ENCODE data around the gene SH3YL1.
A peak's percentile ranks its signal among the peaks of the same experiment; 100 is the strongest.

Gene SH3YL1

DNA sequence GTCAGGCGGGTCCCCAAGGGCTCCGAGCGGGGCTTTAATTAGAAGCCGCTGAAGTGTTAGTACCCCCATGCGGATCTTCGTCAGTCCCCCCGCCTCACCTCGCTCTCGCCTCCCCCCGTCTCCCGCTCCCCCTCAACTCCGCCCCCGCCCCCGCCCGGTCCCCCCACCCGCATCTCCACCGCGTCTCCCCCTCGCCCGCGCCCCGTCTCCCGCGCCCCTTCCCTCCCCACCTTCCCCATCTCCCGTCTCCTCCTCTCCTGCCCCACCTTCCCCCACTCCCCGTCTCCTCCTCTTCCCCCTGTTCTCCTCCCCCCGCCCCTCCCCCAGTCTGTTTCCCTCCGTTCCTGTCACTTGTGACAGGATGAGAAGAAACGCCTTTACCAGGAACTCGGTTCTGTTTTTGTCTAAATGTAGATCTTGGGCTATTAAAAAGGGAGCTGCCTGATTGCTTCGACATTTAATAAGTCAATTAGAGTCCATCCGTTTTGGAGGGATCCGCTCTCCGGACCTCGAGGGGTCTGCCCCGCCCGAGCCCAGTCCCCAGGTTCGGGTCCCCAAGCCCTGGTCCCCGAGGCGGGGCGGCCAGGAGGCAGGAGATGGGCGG, 25.0 kb upstream of the SH3YL1 start:
- no peak for FAIRE-seq
- no peak for DNase-seq (ENCODE audit: insufficient read length, low spot score)
- TF ChIP-seq POLR2AphosphoS5 (IDR thresholded peaks at IDR 0.05; ENCODE audit: low read depth, low read length) (no peak), SPI1 (IDR thresholded peaks at IDR 0.05; ENCODE audit: low read depth, low read length) (no peak), POU2F2 (IDR thresholded peaks at IDR 0.05; ENCODE audit: low read depth, low read length) (no peak)

DNA sequence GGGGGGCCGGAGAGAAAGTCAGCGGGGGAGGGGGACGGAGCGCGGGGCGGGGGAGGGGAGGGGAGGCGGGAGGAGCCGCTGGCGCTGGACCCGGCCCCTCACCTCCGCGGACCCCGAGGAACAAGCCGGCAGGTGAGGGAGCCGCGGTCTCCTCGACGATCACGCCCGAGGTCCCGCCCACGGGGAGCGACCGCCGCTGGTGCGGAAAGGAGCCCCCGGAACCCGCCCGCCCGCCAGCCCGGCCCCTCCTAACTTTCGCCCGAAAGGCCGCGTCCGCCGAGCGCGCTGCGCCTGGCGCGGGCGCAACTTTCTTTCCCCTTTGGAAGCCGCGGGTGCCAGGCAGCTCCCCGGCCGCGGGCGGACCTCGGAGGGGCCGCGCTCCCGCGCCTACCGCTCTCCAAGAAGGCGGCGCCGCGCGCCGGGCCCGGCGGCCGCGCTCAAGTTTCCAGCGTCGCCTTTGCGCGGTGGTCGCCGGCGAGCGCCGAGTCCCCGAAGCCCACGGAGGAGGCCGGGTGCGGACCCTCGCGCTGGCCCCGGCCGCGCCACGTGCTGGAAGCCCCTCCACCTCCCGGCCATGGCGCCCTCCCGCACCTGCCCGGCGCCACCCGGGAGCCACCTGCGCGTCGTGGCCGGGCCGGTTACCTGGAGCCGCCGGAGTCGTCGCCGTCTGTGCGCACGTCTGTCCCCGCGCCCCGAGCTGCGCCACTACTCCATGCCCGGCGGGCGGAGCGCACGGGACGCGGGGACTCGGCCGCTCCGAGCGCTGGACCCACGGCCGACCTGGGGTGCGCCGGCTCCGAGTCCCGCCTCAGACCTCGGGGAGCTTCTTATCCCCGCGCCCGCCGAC, 24.3 kb upstream of the SH3YL1 start, which contains the start of gene ALKAL2:
Gene ALKAL2 (minus strand): TSS at position 181 of the 847 bp plus-strand sequence. CDS start 256 bp downstream, outside the sequence.
- TF ChIP-seq POLR2A (IDR thresholded peaks at IDR 0.05; ENCODE audit: low read depth, low read length) (no peak), POLR2AphosphoS5 (IDR thresholded peaks at IDR 0.05; ENCODE audit: low read depth, low read length) (no peak), TAF1 (IDR thresholded peaks at IDR 0.05; ENCODE audit: low read depth, low read length) (no peak), SPI1 (IDR thresholded peaks at IDR 0.05; ENCODE audit: low read depth, low read length) (no peak), POU2F2 (IDR thresholded peaks at IDR 0.05; ENCODE audit: low read depth, low read length) (no peak), PAX5 (IDR thresholded peaks at IDR 0.05; ENCODE audit: insufficient read depth, low read length, severe bottlenecking) (no peak)
- DNase-seq (ENCODE audit: insufficient read length, low spot score): peak; percentile 31
- FAIRE-seq: no peak

DNA sequence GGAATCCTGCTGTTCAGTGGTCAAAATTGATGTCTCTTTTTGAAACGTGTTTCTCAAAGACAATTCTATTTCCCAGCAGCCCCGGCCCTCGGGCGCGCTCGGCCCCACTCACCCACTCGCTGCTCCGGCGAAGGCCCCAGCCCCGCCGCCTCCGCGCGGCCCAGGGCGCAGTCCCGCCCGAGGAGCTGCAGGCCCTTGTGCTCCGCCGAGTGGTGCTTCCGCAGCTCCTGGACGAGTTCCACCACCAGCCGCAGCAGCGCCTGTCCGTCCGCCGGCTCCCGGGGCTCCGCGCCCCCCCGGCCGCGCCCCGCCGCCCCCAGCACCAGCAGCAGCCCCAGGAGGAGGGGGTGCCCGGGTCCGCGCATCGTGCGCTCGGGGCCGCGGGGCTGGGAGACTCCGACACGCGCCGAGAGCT, 23.6 kb upstream of the SH3YL1 start:
- FAIRE-seq: peak; percentile 5
- peak; percentile 51 for DNase-seq (ENCODE audit: insufficient read length, low spot score)
- no peak for TF ChIP-seq PAX5 (IDR thresholded peaks at IDR 0.05; ENCODE audit: insufficient read depth, low read length, severe bottlenecking)
- no peak for TF ChIP-seq TAF1 (IDR thresholded peaks at IDR 0.05; ENCODE audit: low read depth, low read length)
- TF ChIP-seq SPI1 (IDR thresholded peaks at IDR 0.05; ENCODE audit: low read depth, low read length): no peak
- TF ChIP-seq POU2F2 (IDR thresholded peaks at IDR 0.05; ENCODE audit: low read depth, low read length): no peak
- no peak for TF ChIP-seq POLR2A (IDR thresholded peaks at IDR 0.05; ENCODE audit: low read depth, low read length)
- TF ChIP-seq POLR2AphosphoS5 (IDR thresholded peaks at IDR 0.05; ENCODE audit: low read depth, low read length): no peak

DNA sequence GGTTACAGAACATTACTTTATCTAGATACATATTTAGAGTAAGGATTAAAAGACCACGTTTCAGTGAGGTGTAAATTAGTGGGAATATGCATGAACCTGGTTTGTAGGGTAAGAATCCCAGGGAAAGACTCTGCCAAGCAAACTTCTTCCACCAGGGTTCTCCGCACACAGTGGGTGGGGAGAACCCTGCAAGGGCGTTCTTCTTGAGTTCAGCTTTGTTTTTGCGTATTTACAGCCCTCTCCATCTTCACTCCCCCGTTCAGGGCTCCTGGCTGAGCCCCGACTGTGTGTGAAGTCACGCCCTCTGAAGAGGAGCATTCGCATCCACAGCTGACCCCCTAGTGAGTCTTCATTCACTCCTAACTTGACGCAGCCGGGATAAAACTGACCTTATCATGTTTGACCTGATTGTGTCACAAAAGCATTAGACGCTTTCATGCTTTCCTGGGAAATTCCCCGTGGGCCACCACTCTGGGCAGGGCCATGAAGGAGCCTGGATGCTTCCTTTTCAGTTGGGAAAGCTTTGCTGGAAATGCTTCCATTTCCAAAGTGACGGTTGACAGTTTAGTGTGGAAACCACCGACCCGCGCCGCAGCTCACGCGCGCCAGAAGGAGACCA, 23.1 kb upstream of the SH3YL1 start:
- TF ChIP-seq POLR2A (IDR thresholded peaks at IDR 0.05; ENCODE audit: low read depth, low read length) (no peak), SPI1 (IDR thresholded peaks at IDR 0.05; ENCODE audit: low read depth, low read length) (no peak), POU2F2 (IDR thresholded peaks at IDR 0.05; ENCODE audit: low read depth, low read length) (no peak), POLR2AphosphoS5 (IDR thresholded peaks at IDR 0.05; ENCODE audit: low read depth, low read length) (no peak), TAF1 (IDR thresholded peaks at IDR 0.05; ENCODE audit: low read depth, low read length) (no peak)
- FAIRE-seq (no peak), DNase-seq (ENCODE audit: insufficient read length, low spot score) (no peak)

DNA sequence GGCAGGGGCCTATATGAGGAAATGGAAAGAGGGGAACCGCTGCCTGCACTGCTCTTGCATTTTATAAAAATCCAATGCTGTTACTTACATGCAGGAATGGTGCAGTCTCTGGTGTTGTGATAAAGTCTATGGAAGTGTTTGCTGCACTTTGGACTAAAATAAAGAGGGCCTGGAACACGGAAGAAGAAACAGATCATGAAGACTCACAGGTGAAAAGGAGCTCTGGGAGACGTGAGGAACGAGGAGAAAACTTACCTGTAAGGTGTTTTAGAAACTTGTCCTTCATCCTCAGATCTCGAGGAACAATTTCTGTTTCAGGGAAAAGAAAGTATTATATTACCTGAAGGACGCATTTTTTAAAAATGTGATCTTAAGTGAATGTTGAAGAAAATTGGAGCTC, 22.2 kb upstream of the SH3YL1 start:
- DNase-seq (ENCODE audit: insufficient read length, low spot score): no peak
- TF ChIP-seq TAF1 (IDR thresholded peaks at IDR 0.05; ENCODE audit: low read depth, low read length) (no peak), PAX5 (IDR thresholded peaks at IDR 0.05; ENCODE audit: insufficient read depth, low read length, severe bottlenecking) (no peak), SPI1 (IDR thresholded peaks at IDR 0.05; ENCODE audit: low read depth, low read length) (no peak), POLR2A (IDR thresholded peaks at IDR 0.05; ENCODE audit: low read depth, low read length) (no peak), POLR2AphosphoS5 (IDR thresholded peaks at IDR 0.05; ENCODE audit: low read depth, low read length) (no peak), POU2F2 (IDR thresholded peaks at IDR 0.05; ENCODE audit: low read depth, low read length) (no peak)
- FAIRE-seq: no peak

DNA sequence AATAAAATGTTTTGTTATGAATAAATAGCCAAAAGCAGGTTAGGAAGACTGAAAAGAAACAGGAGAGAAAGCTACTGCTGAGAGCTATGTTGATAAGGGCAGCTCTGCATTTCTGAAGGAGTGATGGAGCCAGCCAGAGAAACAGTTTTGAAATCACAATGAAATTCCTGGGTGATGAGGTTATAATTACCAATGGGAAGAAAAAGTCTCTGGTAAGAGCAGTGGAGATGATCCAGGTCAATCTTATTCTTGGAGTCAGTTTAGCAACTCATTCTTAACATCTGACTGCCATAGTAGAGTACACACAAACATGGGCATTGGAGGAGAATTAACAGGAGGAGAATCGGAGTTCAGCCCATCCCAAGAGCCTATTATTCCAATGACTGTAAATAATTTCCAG, 21.7 kb upstream of the SH3YL1 start:
- TF ChIP-seq POU2F2 (IDR thresholded peaks at IDR 0.05; ENCODE audit: low read depth, low read length) (no peak), PAX5 (IDR thresholded peaks at IDR 0.05; ENCODE audit: insufficient read depth, low read length, severe bottlenecking) (no peak), SPI1 (IDR thresholded peaks at IDR 0.05; ENCODE audit: low read depth, low read length) (no peak), TAF1 (IDR thresholded peaks at IDR 0.05; ENCODE audit: low read depth, low read length) (no peak), POLR2A (IDR thresholded peaks at IDR 0.05; ENCODE audit: low read depth, low read length) (no peak), POLR2AphosphoS5 (IDR thresholded peaks at IDR 0.05; ENCODE audit: low read depth, low read length) (no peak)
- FAIRE-seq (no peak), DNase-seq (ENCODE audit: insufficient read length, low spot score) (no peak)

DNA sequence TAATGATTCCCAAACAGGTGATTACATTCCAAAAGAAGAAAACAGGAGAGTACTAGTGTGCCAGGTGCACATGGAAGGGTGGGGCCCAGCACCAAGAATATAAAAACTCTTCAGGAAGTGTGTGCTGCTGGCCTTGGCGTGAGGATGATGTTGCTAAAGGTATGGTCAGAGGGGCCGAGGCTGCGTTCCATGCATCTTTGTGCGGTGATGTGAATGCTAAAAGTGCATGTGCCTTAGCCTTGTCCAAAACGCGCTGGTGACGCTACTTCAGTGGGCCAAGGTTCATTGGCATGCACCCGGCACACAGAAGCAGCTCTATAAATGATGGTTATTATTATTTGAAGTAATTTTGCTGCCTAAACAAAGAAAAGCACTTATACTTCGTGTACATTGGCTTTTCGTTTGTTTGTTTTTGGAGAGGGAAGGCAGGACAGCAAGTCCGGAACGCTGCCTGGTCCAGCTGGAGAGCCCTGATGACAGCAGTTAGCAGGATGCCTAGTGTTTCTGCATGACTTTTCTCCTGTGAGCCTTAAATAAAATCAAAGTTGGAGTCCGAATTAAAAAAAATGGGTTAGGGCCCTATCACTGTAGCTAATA, 21.2 kb upstream of the SH3YL1 start:
- no peak for FAIRE-seq
- DNase-seq (ENCODE audit: insufficient read length, low spot score): no peak
- TF ChIP-seq SPI1 (IDR thresholded peaks at IDR 0.05; ENCODE audit: low read depth, low read length) (no peak), POU2F2 (IDR thresholded peaks at IDR 0.05; ENCODE audit: low read depth, low read length) (no peak), POLR2AphosphoS5 (IDR thresholded peaks at IDR 0.05; ENCODE audit: low read depth, low read length) (no peak), POLR2A (IDR thresholded peaks at IDR 0.05; ENCODE audit: low read depth, low read length) (no peak), TAF1 (IDR thresholded peaks at IDR 0.05; ENCODE audit: low read depth, low read length) (no peak), PAX5 (IDR thresholded peaks at IDR 0.05; ENCODE audit: insufficient read depth, low read length, severe bottlenecking) (no peak)

DNA sequence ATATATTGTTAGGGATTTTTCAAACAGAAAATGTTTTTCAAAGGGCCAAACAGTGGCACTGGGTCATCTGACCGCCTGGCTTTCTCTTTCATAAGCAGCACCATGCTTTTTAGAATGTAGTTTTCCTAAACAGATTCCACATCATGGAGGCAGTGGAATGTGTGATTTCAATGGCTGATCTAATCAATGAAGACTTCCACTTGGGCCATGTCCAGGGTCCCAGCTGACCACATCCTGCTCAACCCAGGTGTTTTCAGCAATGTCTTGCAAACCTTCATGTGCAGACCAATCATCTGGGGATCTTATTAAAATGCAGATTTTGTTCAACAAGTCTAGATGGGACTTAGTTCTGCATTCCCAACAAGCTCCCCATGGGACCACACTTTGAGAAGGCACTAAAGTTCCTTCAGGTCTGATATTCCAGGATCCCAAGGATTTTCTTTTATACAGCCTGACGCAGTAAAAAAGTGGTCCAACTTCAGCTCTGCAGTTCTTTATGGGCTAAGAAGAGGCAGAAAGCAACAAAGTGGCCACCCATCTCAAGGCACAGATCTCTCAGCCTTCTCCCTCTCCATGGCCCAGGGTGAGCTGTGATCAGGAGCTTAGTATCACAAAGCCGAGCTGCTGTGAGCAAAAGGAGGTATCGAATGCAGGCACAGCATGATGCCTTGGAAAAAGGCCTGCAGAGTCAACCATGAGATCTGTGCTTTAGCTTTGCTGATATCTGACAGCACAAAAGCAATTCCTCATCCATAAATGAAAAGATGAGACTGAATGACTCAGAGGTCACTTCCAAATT, 20.4 kb upstream of the SH3YL1 start:
- FAIRE-seq (no peak), DNase-seq (ENCODE audit: insufficient read length, low spot score) (no peak)
- TF ChIP-seq TAF1 (IDR thresholded peaks at IDR 0.05; ENCODE audit: low read depth, low read length): no peak
- TF ChIP-seq POLR2AphosphoS5 (IDR thresholded peaks at IDR 0.05; ENCODE audit: low read depth, low read length): no peak
- TF ChIP-seq PAX5 (IDR thresholded peaks at IDR 0.05; ENCODE audit: insufficient read depth, low read length, severe bottlenecking): no peak
- TF ChIP-seq POLR2A (IDR thresholded peaks at IDR 0.05; ENCODE audit: low read depth, low read length): no peak
- no peak for TF ChIP-seq POU2F2 (IDR thresholded peaks at IDR 0.05; ENCODE audit: low read depth, low read length)
- no peak for TF ChIP-seq SPI1 (IDR thresholded peaks at IDR 0.05; ENCODE audit: low read depth, low read length)

All from GM12891 (cell line).